GM19328 (cell line): ENCODE data around the gene TOR4A.
"Not testable (repeated sequence)": the region's sequence is repeated elsewhere in the genome, so short reads cannot be mapped to it uniquely, and the experiment has no call there.

Experiments used
- ATAC-seq: cut with Tn5 transposase; IDR thresholded peaks from one replicate; pipeline ENCODE4 v1.9.1; 2021; ENCODE audit warnings: mild to moderate bottlenecking, moderate library complexity; ENCODE audit not compliant: unreplicated experiment

Gene TOR4A

GRCh38 chr9:137251490-137252268 lies 25.8 kb upstream of the TOR4A start:
- ATAC-seq, result no peak

- ATAC-seq, result no peak
Measured at GRCh38 chr9:137252555-137253506, 24.7 kb upstream of the TOR4A start.

- ATAC-seq, result no peak
Measured at GRCh38 chr9:137253717-137254623, 23.6 kb upstream of the TOR4A start.

GRCh38 chr9:137254624-137255447 lies 22.7 kb upstream of the TOR4A start, which contains the start of gene NELFB:
Gene NELFB (plus strand): TSS chr9:137255327.
- ATAC-seq, result peak; percentile 79

GRCh38 chr9:137255448-137256114 lies 21.9 kb upstream of the TOR4A start:
- ATAC-seq, result no peak

- no peak for ATAC-seq
Measured at GRCh38 chr9:137256362-137256761, 21.2 kb upstream of the TOR4A start.

- no peak for ATAC-seq
Measured at GRCh38 chr9:137256856-137257255, 20.7 kb upstream of the TOR4A start.

GRCh38 chr9:137262173-137262908 lies 15.2 kb upstream of the TOR4A start:
- not testable (repeated sequence) for ATAC-seq

GRCh38 chr9:137262909-137263285 lies 14.6 kb upstream of the TOR4A start:
- no peak for ATAC-seq

GRCh38 chr9:137263506-137263905 lies 14.0 kb upstream of the TOR4A start:
- no peak for ATAC-seq

GRCh38 chr9:137264067-137264466 lies 13.5 kb upstream of the TOR4A start:
- no peak for ATAC-seq

GRCh38 chr9:137265496-137266161 lies 11.9 kb upstream of the TOR4A start:
- ATAC-seq, result no peak

- no peak for ATAC-seq
Measured at GRCh38 chr9:137266162-137266527, 11.4 kb upstream of the TOR4A start.

GRCh38 chr9:137266585-137267453 lies 10.7 kb upstream of the TOR4A start:
- ATAC-seq, result no peak

GRCh38 chr9:137267933-137268355 lies 9.6 kb upstream of the TOR4A start:
- no peak for ATAC-seq

GRCh38 chr9:137268538-137269201 lies 8.9 kb upstream of the TOR4A start:
- ATAC-seq, result no peak
